WTC11 (cell line): ENCODE measurements around the gene OR13C5. TPM values are rescaled to one million over a fixed set of nuclear protein-coding genes. Genes with fewer than 3 reads are reported as not detected.

Source experiments
- ATAC-seq: fragments of 200-7000 bp; cut with Tn5 transposase; 2 replicates; pipeline ENCODE4 v1.10.0; 2021; ENCODE audit warnings: mild to moderate bottlenecking, moderate library complexity
- CTCF ChIA-PET: fragments of 300-600 bp; sonication (Branson Sonifier 250); formaldehyde crosslinking; loops from one replicate; lab custom pipeline; 2021; ENCODE audit warnings: antibody characterized with exemption; lab: Charles Lee
- POLR2A ChIA-PET: fragments of 350-600 bp; sonication (Branson Sonifier 250); formaldehyde crosslinking; loops from one replicate; lab custom pipeline; 2021; ENCODE audit warnings: antibody characterized with exemption; lab: Charles Lee
- DNase-seq: peaks from one replicate; pipeline ENCODE4 v3.0.0; 2021; ENCODE audit warnings: low spot score
- H3K27ac Mint-ChIP-seq: 2 replicates; pipeline ENCODE4 v1.8.0; 2021; ENCODE audit warnings: mixed read lengths
- H3K27me3 Mint-ChIP-seq: 2 replicates; pipeline ENCODE4 v1.8.0; 2021; ENCODE audit warnings: low read depth, mild to moderate bottlenecking, moderate library complexity, mixed read lengths
- H3K36me3 Mint-ChIP-seq: 2 replicates; pipeline ENCODE4 v1.8.0; 2021; ENCODE audit warnings: mixed read lengths
- H3K4me1 Mint-ChIP-seq: 2 replicates; pipeline ENCODE4 v1.8.0; 2022; ENCODE audit warnings: mixed read lengths
- H3K4me3 Mint-ChIP-seq: 2 replicates; pipeline ENCODE4 v1.8.0; 2021; ENCODE audit warnings: mild to moderate bottlenecking, moderate library complexity, mixed read lengths
- H3K9me3 Mint-ChIP-seq: 2 replicates; pipeline ENCODE4 v1.8.0; 2021; ENCODE audit warnings: mixed read lengths
- ARID4B ChIP-seq: sonication (generic); formaldehyde crosslinking; IDR thresholded peaks from 2 replicates; pipeline ENCODE4 v1.8.0; 2023; ENCODE audit warnings: missing genetic modification reagents, mild to moderate bottlenecking, borderline replicate concordance
- CREM ChIP-seq: sonication (generic); formaldehyde crosslinking; IDR thresholded peaks from 2 replicates; pipeline ENCODE4 v1.8.1; 2022; ENCODE audit warnings: mild to moderate bottlenecking, missing genetic modification reagents, moderate library complexity
- ETV6 ChIP-seq: sonication (generic); formaldehyde crosslinking; IDR thresholded peaks from 2 replicates; pipeline ENCODE4 v1.8.1; 2022; ENCODE audit warnings: mild to moderate bottlenecking, missing genetic modification reagents
- FOXP4 ChIP-seq: sonication (generic); formaldehyde crosslinking; IDR thresholded peaks from 2 replicates; pipeline ENCODE4 v1.8.0; 2022; ENCODE audit warnings: mild to moderate bottlenecking, missing genetic modification reagents
- IRF2 ChIP-seq: sonication (generic); formaldehyde crosslinking; IDR thresholded peaks from 2 replicates; pipeline ENCODE4 v1.8.0; 2022; ENCODE audit warnings: low read depth, missing genetic modification reagents, borderline replicate concordance
- KAT7 ChIP-seq: sonication (generic); formaldehyde crosslinking; IDR thresholded peaks from 2 replicates; pipeline ENCODE4 v1.8.1; 2023; ENCODE audit warnings: missing genetic modification reagents, mild to moderate bottlenecking, borderline replicate concordance
- NFYB ChIP-seq: sonication (generic); formaldehyde crosslinking; conservative IDR thresholded peaks from 2 replicates; pipeline ENCODE4 v1.8.0; 2022; ENCODE audit warnings: low read depth, missing genetic modification reagents
- NR2C2 ChIP-seq: sonication (generic); formaldehyde crosslinking; IDR thresholded peaks from 2 replicates; pipeline ENCODE4 v1.8.0; 2022; ENCODE audit warnings: mild to moderate bottlenecking, missing genetic modification reagents
- PREB ChIP-seq: sonication (generic); formaldehyde crosslinking; IDR thresholded peaks from 2 replicates; pipeline ENCODE4 v1.8.1; 2022; ENCODE audit warnings: mild to moderate bottlenecking, missing genetic modification reagents, moderate library complexity, borderline replicate concordance
- STAT6 ChIP-seq: sonication (generic); formaldehyde crosslinking; conservative IDR thresholded peaks from 2 replicates; pipeline ENCODE4 v1.8.1; 2023; ENCODE audit warnings: mild to moderate bottlenecking, low read depth, missing genetic modification reagents, moderate library complexity
- TCF7 ChIP-seq: sonication (generic); formaldehyde crosslinking; IDR thresholded peaks from 2 replicates; pipeline ENCODE4 v1.8.0; 2022; ENCODE audit warnings: mild to moderate bottlenecking, low read depth, missing genetic modification reagents, moderate library complexity
- USF1 ChIP-seq: sonication (generic); formaldehyde crosslinking; IDR thresholded peaks from 2 replicates; pipeline ENCODE4 v1.8.0; 2022; ENCODE audit warnings: mild to moderate bottlenecking, missing genetic modification reagents
- ZBTB21 ChIP-seq: sonication (generic); formaldehyde crosslinking; IDR thresholded peaks from 2 replicates; pipeline ENCODE4 v1.8.1; 2023; ENCODE audit warnings: mild to moderate bottlenecking, missing genetic modification reagents, borderline replicate concordance
- ZBTB43 ChIP-seq: sonication (generic); formaldehyde crosslinking; IDR thresholded peaks from 2 replicates; pipeline ENCODE4 v1.8.1; 2023; ENCODE audit warnings: mild to moderate bottlenecking, missing genetic modification reagents
- ZNF263 ChIP-seq: sonication (generic); formaldehyde crosslinking; IDR thresholded peaks from 2 replicates; pipeline ENCODE4 v1.8.1; 2022; ENCODE audit warnings: low read depth, mild to moderate bottlenecking, moderate library complexity, missing genetic modification reagents
- ZNF416 ChIP-seq: fragments of 250-450 bp; sonication (Bioruptor Pico); IDR thresholded peaks from 2 replicates; pipeline ENCODE4 v1.9.0; 2021; ENCODE audit warnings: mild to moderate bottlenecking, inconsistent platforms
- ZNF423 ChIP-seq: fragments of 250-450 bp; sonication (Bioruptor Pico); IDR thresholded peaks from 2 replicates; pipeline ENCODE4 v2.1.2; 2022; ENCODE audit warnings: mild to moderate bottlenecking, moderate library complexity
- ZNF532 ChIP-seq: fragments of 250-450 bp; sonication (Bioruptor Pico); IDR thresholded peaks from 2 replicates; pipeline ENCODE4 v1.9.0; 2021; ENCODE audit warnings: mild to moderate bottlenecking, borderline replicate concordance
- total RNA-seq: library from RNA; stranded (reverse); gene quantifications from 3 replicates; pipeline ENCODE4 v1.2.3, GENCODE V29; 2021

OR13C5 gene
- total RNA-seq, 1 experiment from 2014 or later = not detected

GRCh38 chr9:104611213-104611612 is 12.0 kb upstream of the OR13C5 start:
- Mint-ChIP-seq H3K4me3 (no peak overlapping the region), H3K27me3 (no peaks in the 10 kb centered on the region; the same call in 1 of the 2 replicates), H3K9me3 (no peaks in the 10 kb centered on the region), H3K4me1 (no peaks in the 10 kb centered on the region), H3K27ac (no peak overlapping the region), H3K36me3 (no peaks in the 10 kb centered on the region)
- TF ChIP-seq ARID4B (CRISPR knock-in tag) = no peak
- no peak for TF ChIP-seq USF1 (CRISPR knock-in tag)
- no peak for TF ChIP-seq KAT7 (CRISPR knock-in tag)
- DNase-seq = no peak
- ChIA-PET POLR2A (no interaction called here), CTCF (no interaction called here)
- no peak for ATAC-seq

- ChIA-PET POLR2A (no interaction called here), CTCF (no interaction called here)
- TF ChIP-seq ZNF263 (CRISPR knock-in tag) (no peak), CREM (CRISPR knock-in tag) (no peak), STAT6 (no peak), ZNF423 (CRISPR knock-in tag) (no peak), ETV6 (no peak), ZNF532 (CRISPR knock-in tag) (no peak), FOXP4 (CRISPR knock-in tag) (no peak), ZBTB21 (no peak), ZNF416 (CRISPR knock-in tag) (no peak), ZBTB43 (CRISPR knock-in tag) (no peak), TCF7 (CRISPR knock-in tag) (no peak), PREB (CRISPR knock-in tag) (no peak), NFYB (CRISPR knock-in tag) (no peak), IRF2 (CRISPR knock-in tag) (no peak), NR2C2 (CRISPR knock-in tag) (no peak)
- no peaks in the 10 kb centered on the region; the same call in 1 of the 2 replicates for H3K27me3 Mint-ChIP-seq
- H3K36me3 Mint-ChIP-seq = no peaks in the 10 kb centered on the region
- no peaks in the 10 kb centered on the region for H3K4me1 Mint-ChIP-seq
- ATAC-seq = no peak
- no peak overlapping the region for H3K27ac Mint-ChIP-seq
- DNase-seq = no peak
- no peak overlapping the region for H3K4me3 Mint-ChIP-seq
- H3K9me3 Mint-ChIP-seq = no peaks in the 10 kb centered on the region
Observed at GRCh38 chr9:104608336-104608735, 9.1 kb upstream of the OR13C5 start.
